ENCODE results near the gene CSNK1D.

- TF ChIP-seq EZH2 (IDR thresholded peaks at IDR 0.05; ENCODE audit: borderline replicate concordance, insufficient read depth, low read depth, low read length, poor library complexity, severe bottlenecking) (no peak), CTCF (IDR thresholded peaks at IDR 0.05) (no peak)
Observed at GRCh38 chr17:82218349-82219075, 55.0 kb downstream of the CSNK1D start.

All from B cell (primary cell).